GM12801 (cell line): Measurements from ENCODE around the gene PCDH11X.
"Not testable (repeated sequence)": the region's sequence is repeated elsewhere in the genome, so short reads cannot be mapped to it uniquely, and the experiment has no call there.

Experiments
- CTCF ChIP-seq: IDR thresholded peaks from one replicate; pipeline ENCODE4 v1.5.1; 2011; ENCODE audit warnings: control low read depth; ENCODE audit not compliant: insufficient read length; ENCODE audit errors: extremely low read depth

PCDH11X gene

GRCh38 chrX:91779135-91779534, at the start of gene PCDH11X:
Gene PCDH11X (plus strand): TSS chrX:91779375. CDS start chrX:91835505, 56,130 bp downstream.
- not testable (repeated sequence) for TF ChIP-seq CTCF
